ENCODE data around the gene RAP2A.

DNA sequence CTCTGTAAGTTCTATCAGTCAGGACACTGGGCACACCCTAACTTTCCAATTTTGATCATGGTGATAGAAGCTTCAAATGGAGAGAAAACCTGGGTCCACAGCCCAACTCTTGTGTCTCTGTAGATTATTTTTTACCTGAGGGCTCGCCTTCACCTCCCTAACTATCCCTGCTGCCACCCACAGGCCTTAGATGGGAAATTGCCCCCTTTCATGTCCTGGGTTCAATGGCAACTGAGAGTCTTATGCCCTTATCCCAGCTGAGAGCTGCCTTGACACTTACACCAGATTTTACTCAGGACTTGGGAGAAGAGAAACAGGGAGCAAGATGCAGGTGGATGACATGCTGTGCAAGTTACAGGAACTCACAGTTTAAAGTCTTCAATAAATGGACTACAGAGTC lies 81.7 kb downstream of the RAP2A start:
- no peak for TF ChIP-seq POLR2A (IDR thresholded peaks at IDR 0.05)
- TF ChIP-seq, protein P1, sequence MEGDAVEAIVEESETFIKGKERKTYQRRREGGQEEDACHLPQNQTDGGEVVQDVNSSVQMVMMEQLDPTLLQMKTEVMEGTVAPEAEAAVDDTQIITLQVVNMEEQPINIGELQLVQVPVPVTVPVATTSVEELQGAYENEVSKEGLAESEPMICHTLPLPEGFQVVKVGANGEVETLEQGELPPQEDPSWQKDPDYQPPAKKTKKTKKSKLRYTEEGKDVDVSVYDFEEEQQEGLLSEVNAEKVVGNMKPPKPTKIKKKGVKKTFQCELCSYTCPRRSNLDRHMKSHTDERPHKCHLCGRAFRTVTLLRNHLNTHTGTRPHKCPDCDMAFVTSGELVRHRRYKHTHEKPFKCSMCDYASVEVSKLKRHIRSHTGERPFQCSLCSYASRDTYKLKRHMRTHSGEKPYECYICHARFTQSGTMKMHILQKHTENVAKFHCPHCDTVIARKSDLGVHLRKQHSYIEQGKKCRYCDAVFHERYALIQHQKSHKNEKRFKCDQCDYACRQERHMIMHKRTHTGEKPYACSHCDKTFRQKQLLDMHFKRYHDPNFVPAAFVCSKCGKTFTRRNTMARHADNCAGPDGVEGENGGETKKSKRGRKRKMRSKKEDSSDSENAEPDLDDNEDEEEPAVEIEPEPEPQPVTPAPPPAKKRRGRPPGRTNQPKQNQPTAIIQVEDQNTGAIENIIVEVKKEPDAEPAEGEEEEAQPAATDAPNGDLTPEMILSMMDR (IDR thresholded peaks at IDR 0.05), result no peak

Measured in suprapubic skin (tissue), 3 donors.